HG02852 (cell line): ENCODE results near the gene TMEM263.
"Not testable (repeated sequence)": the region's sequence is repeated elsewhere in the genome, so short reads cannot be mapped to it uniquely, and the experiment has no call there.

Experiments
- ATAC-seq: cut with Tn5 transposase; IDR thresholded peaks from one replicate; pipeline ENCODE4 v1.9.1; 2021; ENCODE audit warnings: mild to moderate bottlenecking, moderate library complexity; ENCODE audit not compliant: unreplicated experiment

Gene TMEM263

GRCh38 chr12:106984588-106985137 lies 29.0 kb downstream of the TMEM263 start:
- ATAC-seq = no peak

DNA sequence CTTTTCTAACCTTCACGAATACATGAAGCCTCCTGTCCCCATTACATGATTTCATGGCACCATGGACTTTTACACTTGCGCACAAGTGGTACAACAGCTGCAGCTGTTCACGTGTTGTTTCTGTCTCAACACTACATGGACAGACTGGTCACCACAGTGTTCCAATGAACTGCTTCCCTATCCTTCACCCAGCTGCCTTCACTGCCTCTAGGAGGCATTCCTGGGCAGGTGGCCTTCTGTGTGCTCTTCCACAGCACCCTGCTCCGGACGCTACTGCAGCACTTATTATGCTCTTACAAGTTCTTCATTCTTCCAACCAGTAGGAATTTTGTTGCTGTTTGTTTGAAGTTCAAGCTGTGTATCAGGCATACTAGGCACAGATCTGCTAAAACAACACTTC lies 29.8 kb downstream of the TMEM263 start:
- no peak for ATAC-seq

DNA sequence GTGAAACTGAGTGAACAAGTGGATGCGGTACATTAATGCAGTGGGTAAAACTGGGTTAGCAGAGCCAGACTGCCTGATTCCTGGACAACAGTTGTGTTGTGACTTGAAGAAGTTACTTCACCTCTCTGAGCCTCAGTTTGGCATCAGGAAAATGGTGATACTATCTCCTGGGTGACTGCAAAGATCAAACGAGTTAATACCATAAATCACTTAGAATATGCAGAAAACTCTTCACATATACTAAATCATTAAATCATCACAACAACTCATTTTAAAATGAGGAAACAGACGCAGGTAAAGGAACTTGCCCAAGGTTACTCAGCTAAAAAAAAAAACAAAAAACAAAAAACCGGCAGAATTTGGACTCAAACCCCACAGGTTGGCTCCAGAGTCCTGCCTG lies 30.4 kb downstream of the TMEM263 start:
- ATAC-seq = no peak

DNA sequence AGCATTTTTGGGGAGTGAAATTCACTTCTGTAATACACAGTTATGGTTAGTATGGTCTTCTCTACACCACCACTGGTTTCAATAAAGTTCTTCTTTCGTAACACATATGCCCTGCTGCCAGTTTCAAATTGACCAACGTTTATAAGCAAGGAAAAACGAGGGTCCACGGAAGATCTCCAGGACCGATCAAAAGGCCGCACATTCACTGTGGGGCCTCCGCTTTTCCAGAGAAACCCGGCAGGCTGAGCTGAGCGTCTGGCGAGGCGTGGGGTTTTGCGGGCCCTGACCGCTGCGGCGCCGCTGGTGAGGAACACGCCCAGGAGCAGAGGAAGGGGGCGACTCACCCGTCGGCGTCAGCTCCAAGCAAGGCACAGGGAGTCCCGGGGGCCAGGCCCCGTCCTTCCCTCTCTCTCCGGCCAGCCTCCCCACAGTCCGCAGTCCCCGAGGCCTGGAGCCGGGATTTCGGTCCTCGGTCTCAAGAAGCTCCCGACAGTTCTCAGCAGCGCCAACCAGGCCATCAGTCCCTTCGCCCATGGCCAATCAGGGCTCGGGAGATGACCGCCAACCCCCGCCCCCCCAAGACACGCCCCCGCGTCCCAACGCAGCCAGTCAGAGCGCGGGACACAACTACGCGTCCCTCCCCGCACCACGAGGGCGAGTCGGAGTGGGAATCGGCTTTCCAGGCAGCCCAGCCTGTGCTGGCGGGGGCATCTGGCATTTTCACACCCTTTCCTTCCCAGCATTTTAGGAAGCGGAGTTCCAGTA lies 31.1 kb downstream of the TMEM263 start, which contains the start of gene MTERF2:
Gene MTERF2 (minus strand): TSS at position 522 of the 765 bp plus-strand sequence. CDS start 8,432 bp downstream, outside the sequence.
- peak; percentile 95 for ATAC-seq

GRCh38 chr12:106987846-106988245 lies 32.1 kb downstream of the TMEM263 start:
- ATAC-seq = no peak

DNA sequence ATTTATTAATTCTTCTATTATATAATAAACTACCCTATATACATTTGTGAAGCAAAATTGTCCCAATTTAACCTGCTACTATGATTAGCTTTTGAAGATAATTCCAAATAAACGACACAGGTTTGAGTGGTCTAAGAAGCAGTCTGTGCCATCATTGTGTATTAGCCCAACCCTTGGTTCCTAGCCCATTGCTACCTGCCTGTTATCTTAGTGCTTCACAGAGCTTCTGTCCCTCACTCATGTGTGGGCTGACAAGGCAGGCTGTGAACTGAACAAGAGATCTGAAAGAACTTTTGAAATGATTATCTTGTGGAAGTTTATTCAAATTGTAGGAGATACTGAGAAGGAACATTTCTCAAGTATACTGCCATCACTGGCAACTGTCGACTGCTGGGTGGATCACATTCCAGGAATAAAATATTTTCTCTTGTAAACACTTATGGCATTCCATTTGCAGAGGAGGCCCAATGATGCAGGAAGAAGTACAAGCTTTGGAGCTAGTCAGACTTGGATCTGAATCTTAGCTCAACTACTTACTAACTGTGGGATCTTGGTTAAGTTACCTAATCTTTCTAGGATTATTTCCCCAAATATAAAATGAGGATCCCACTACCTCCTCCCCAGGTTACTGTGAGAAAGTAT lies 39.0 kb downstream of the TMEM263 start:
- ATAC-seq = no peak

DNA sequence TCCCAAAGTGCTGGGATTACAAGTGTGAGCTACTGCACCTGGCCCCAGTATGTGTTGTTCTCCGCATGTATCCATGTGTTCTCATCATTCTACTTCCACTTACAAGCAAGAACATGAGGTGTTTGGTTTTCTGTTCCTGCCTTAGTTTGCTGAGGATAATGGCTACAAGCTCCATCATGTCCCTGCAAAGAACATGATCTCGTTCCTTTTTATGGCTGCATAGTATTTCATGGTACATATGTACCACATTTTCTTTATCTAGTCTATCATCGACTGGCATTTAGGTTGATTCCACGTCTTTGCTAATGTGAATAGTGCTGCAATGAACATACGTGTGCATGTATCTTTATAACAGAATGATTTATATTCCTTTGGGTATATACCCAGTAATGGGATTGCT lies 40.4 kb downstream of the TMEM263 start:
- not testable (repeated sequence) for ATAC-seq

DNA sequence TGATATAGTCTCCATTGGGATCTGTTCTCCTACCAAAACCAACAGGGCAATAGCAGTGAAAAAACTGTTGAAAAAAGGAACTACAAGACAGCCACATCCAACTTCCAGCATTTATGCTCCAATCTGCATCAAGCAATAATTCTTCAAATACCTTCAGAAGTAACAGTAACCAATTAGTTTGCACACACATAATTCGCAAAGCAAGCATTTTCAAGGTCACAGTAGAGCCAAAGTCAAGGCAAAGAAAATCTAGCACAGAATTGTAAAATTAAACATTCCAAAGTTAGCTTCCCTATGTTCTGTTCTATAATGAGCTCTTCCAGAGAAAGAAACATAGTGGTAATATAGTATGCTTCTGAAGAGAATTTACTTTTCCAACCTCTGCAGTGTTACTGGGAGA lies 42.2 kb downstream of the TMEM263 start:
- no peak for ATAC-seq

GRCh38 chr12:106999446-106999845 lies 43.7 kb downstream of the TMEM263 start:
- ATAC-seq = no peak

DNA sequence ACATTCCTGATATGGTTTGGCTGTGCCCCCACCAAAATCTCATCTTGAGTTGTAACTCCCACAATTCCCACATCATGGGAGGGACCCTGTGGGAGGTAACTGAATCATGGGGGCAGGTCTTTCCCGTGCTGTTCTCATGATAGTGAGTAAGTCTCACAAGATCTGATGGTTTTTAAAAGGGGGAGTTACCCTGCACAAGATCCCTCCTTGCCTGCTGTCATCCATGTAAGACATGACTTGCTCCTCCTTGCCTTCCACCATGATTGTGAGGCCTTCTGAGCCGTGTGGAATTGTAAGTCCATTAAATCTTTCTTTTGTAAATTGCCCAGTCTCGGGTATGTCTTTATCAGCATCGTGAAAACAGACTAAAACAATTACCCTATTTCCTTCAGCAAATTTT lies 47.0 kb downstream of the TMEM263 start:
- not testable (repeated sequence) for ATAC-seq

DNA sequence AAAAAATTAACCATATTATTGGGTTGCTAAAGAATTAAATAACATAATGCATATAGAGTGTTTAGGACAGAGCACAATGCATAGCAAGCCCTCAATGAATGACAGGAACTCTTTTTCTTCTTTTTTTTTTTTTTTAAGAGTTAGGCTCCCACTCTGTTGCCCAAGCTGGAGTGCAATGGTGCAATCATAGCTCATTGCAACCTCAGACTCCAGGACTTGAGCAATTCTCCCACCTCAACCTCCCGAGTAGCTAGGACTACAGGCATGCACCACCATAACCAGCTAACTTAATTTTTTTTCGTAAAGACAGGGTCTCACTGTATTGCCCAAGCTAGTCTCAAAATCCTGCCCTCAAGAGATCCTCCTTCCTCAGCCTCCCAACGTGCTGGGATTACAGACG lies 51.7 kb downstream of the TMEM263 start:
- no peak for ATAC-seq

DNA sequence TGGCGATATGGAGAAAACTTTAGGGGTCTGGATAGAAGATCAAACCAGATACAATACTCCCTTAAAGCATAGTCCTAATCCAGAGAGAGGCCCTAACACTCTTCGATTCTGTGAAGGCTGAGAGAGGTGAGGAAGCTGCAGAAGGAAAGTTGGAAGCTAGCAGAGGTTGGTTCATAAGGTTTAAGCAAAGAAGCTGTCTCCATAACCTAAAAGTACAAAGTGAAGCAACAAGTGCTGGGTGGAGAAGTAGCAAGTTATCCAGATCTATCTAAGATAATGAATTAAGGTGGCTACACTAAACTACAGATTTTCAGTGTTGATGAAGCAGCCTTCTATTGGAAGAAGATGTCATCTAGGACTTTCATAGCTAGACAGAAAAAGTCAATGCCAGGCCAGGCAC lies 55.8 kb downstream of the TMEM263 start:
- no peak for ATAC-seq

GRCh38 chr12:107012736-107013425 lies 57.2 kb downstream of the TMEM263 start:
- no peak for ATAC-seq

DNA sequence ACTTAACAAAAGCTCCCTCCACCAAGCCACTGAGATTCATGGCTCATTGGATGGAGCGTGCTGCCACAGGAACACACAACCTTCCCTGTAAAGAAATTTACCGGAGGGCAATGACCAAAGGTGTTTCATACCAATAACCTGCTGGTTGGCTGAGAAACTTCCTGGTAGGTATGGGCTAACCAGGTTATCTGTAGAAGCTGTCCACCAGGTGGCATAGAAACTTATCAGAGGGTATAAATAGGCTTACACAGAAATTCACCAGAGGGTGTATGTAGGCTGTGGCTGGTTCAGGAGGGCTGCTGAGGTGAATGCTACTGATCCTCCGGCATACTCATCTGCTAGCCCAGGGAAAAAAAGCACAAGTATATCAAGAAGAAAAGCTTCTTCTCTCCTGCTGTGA lies 58.3 kb downstream of the TMEM263 start:
- no peak for ATAC-seq

DNA sequence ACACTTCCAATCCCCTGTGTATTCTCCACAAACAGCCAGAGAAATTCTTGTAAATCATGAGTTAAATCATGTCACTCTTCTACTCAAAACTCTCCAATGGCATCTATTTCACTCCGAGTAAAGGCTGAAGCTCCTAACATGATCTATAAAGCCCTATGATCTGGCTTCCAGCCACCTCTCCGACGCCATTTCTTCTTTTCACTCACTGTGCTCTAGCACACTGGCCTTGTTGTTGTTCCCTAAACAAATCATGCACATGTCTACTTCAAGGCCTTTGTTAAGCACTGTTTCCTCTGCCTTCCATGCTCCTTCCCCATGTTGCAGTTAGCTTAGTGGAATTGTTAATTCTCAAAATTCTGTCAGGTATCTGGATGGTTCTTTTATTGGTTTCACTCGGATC lies 61.3 kb downstream of the TMEM263 start:
- ATAC-seq = no peak

DNA sequence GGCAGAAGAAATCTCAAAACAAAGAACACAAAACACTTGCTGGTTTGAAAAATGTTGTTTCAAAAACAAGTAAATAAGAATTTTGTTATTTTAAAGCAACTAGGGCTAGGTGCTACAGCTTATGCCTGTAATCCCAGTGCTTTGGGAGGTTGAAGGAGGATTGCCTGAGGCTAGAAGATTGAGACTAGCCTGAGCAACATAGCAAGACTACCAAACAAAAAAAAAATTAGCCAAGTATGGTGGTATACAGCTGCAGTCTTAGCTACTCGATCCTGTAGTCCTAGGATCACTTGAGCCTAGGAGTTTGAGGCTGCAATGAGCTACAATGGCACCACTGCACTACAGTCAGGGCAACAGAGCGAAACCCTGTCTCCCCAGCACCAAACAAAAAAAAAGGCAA lies 63.8 kb downstream of the TMEM263 start:
- ATAC-seq = no peak
